COLO829 (cell line): ENCODE data around the gene SAMD11.

Experiments used
- DNase-seq: peaks from one replicate; pipeline ENCODE4 v3.0.0; 2012; ENCODE audit warnings: low spot score

The SAMD11 gene

DNA sequence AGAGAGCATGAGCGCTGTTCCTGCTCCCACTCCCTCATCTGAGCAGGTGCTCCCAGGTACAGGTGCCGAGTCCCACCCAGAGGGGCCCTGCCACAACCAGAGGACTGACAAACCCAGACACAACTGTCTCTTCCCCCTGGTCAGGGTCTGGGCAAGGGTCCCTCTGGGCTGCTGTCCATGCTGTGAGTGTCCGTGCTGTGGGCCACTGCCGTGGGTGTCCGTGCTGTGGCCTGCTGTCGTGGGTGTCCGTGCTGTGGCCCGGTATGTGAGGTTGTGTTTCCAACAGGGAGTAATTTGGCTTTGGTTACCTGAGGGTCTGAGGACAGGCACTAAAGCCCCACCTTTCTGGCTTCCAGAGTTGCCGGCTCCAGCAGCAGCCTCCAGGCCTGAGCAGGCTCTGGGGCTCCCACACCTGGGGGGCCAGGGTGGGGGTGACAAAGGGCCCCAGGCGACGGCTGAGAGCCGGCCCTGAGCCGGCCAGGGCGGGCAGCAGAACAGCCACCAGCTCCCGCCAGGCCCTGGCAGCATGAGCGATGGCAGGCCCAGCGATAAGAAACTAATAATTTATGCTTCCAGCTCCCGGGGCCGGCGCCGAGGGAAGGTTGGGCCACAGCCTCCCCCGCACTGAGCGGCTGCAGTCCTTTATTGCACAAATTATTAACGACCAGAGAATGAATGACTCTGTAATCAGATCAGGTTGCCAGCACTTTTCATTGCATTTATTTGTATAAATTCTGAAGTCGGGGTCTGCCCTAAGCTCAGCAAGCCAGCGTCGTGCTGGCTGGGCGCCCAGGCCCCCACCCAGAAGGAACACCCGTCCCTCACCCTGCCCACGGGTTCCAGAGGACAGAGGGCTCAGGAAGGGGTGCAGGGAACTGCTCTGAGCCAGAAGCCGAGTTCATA lies 7.3 kb upstream of the SAMD11 start:
- DNase-seq: no peak

GRCh38 chr1:917076-917459 lies 6.7 kb upstream of the SAMD11 start:
- no peak for DNase-seq

DNA sequence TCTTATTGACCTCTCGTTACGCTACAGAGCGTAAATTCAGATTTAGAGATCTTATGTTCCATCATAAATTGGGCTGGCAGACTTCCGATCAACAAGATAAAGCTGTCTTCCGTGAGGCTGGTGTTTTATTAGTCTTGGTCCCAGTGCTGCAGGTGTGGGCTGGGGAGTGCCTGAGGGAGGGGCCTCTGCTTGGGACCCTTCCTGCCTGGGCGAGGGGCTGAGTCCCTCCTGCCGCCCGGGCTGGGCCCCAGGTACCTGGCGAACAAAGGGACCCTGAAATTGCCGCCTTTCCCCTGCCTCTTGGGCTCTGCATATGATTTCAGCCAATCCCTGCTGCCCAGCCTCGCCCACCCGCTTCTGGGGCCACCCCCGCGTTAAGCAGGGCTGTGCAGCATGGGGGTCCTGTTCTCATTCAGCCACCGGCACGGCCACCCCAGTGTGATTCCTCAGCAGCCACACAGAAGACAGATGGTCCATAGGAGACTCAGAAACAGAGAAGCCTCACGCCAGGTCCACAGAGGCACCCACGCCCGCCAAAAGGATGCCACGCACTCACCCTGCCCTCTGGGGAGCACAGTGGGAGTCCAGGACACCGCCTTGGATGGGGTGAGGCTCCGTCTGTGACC lies 6.1 kb upstream of the SAMD11 start:
- DNase-seq: no peak

DNA sequence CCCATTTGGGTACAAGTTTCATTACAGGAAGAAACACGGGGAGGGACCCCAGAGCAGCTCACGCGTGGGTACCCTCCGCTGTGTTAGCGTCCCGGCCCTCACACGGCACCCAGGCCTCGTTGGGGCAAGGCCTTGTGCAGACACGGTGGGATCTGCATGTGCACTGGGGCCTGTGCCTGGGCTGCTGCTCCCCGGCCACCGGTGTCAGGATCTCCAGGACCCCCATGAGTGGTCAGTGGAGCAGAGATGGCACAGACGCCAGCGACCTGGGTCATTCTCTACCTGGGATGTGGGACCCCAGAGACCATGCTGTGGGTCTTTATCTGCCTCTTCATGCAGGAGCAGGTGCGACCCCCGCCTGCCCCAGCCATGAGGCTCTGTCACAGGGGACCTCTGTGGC lies 5.4 kb upstream of the SAMD11 start:
- DNase-seq: no peak

- no peak for DNase-seq
Measured at GRCh38 chr1:918843-919242, 4.9 kb upstream of the SAMD11 start.

DNA sequence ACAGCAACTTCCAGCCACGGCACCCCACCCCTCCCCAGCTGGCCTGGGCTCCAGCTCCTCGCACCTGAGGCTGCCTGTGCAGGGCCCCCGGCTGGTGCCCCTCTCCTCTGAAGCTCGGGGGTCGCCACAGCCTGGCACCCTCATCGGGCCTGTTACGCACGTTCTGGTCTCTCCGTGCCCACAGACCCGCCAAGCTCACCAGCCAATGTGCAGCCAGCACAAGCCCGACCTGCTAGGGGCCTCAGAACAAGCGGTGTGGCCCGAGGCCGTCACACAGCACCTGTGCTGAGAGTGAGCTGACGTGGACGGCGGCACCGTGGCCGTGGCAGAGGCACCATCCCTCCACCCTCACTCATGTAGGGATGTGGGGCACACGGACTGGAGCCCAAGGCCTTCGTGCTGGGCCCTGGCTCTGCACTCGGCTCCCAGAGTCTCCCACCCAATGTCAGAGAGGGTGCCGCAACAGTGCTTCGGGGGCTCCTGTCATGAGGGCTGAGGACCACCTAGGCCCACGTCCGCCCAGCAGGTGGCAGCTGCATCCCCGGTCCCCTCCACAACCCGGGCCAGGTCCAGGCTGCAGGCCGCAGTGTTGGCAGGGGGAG lies 4.4 kb upstream of the SAMD11 start:
- no peak for DNase-seq

GRCh38 chr1:920010-920409 lies 3.7 kb upstream of the SAMD11 start:
- no peak for DNase-seq

- no peak for DNase-seq
Measured at GRCh38 chr1:920521-920920, 3.2 kb upstream of the SAMD11 start.

DNA sequence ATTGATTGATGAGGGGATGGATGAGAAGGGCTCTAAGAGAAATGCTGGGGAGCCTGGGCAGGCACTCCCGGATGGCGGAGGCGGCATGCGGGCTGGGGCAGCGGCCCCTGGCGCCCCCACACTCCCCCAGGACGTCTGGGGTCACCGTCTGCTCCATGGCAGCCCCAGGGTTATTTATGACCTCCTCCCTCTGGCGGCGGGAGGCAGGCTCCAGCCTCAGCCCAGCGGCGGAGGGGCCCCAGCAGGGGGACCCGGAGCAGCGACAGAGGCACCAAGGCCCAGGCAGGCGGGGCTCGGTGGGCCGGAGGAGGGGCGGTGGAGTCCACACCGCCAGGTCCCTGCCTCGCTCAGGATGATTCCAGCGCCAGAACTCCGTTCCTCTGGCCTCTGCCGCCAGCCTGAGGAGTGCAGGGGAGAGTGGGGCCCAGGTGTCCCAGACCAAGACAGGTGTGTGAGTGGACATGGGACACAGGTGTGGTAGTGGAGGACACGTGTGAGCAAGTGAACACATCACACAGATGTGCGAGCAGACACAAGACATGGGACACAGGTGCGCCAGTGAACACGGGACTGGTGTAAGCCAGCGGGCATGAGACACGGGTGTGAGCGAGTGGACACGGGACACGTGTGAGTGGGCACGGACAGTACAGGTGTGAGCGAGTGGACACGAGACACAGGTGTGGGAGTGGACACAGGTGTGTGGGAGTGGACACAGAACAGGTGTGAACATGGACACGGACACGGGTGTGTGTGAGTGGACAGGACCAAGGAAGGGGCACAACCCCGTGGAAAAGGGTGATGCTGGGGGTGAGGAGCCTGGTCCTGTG lies 2.5 kb upstream of the SAMD11 start:
- DNase-seq: peak; percentile 30

DNA sequence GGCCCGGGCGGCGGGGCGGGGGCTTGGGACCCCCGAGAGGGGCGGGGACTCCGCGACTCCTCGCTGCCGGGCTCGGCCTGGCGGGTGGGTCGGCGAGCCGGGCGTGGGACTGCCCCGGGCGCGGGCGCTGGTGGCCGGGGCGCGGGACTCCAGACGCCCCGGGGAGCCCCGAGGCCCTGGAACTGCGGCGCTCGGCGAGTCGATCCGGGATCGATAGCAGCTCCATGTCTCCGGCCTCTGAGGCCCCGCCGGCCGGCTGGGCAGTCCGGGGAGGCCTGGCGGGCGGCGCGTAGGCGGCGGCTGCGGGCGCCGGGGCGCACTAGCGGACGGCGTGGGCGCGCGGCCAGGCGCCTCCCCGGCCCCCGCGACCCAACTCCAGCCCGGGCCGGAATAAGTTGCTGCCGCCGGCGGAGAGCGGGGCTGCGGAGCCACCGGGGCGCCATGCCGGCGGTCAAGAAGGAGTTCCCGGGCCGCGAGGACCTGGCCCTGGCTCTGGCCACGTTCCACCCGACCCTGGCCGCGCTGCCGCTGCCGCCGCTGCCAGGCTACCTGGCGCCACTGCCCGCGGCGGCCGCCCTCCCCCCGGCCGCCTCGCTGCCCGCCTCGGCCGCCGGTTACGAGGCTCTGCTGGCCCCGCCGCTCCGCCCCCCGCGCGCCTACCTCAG lies 400 bp downstream of the SAMD11 start:
- DNase-seq: no peak

DNA sequence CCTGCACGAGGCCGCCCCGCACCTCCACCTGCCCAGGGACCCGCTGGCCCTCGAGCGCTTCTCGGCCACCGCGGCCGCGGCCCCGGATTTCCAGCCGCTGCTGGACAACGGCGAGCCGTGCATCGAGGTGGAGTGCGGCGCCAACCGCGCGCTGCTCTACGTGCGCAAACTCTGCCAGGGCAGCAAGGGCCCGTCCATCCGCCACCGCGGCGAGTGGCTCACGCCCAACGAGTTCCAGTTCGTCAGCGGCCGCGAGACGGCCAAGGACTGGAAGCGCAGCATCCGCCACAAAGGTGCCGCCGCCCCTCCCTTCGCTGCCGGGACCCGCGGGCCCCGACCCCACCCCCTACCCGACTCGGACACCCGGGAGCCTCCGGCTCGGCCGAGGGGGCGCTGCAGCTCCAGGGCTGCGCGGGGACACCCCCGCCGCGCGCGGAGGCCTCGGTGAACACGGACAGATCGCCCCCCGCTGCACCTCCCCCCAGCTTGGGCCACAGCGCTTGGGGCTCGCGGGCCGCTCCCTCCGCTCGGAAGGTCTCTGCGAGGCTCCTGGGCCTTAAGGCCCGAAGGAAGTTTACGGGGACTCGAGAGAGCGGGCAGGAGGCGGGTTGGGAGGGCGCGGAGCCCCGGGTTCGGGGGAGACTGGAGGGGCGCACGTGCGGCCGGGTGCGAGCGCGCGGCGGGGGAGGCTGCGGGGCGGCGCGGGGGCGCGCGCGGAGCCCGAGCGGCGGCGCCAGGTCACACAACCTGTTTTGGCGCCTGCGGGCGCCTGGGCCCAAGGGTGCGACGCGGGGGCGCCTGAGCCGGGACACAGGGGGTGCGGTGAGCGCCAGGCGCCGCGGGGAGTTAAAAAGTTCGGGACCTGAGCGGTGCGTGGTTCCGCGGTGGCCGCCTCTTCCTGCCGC lies 1.2 kb downstream of the SAMD11 start:
- DNase-seq: no peak

DNA sequence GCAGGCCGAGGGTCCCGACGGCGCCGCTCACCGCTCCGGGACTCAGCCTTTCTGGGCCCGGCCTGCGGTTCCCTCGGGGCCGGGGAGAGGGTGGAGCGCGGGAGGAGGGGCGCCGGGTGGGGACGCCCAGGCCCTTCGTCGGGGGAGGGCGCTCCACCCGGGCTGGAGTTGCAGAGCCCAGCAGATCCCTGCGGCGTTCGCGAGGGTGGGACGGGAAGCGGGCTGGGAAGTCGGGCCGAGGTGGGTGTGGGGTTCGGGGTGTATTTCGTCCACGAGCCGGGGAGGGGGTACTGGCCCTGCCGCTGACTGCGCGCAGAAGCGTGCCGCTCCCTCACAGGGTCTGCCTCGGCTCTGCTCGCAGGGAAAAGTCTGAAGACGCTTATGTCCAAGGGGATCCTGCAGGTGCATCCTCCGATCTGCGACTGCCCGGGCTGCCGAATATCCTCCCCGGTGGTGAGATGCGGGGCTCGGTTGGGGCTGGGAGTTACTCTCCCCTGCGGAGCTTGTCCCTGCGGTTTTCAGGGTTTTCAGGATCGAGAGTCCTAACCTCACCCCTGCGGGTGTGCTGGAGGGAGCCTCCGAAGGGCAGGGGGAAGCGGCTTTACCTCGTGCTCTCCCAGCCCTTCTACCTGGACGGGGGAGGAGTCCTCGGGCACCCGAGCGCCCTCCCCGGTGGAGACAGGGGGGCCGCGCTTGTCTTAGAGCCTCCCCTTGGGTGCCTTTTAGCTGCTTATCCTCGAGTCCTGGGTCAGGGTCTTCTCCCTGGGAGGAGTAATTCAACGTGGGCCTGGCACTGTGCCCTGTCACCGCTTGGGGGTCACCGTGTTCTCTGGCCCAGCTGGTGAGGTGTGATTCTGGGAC lies 2.1 kb downstream of the SAMD11 start:
- no peak for DNase-seq

- DNase-seq: no peak
Measured at GRCh38 chr1:927234-927633, 3.5 kb downstream of the SAMD11 start.

- no peak for DNase-seq
Measured at GRCh38 chr1:927748-928147, 4.0 kb downstream of the SAMD11 start.

DNA sequence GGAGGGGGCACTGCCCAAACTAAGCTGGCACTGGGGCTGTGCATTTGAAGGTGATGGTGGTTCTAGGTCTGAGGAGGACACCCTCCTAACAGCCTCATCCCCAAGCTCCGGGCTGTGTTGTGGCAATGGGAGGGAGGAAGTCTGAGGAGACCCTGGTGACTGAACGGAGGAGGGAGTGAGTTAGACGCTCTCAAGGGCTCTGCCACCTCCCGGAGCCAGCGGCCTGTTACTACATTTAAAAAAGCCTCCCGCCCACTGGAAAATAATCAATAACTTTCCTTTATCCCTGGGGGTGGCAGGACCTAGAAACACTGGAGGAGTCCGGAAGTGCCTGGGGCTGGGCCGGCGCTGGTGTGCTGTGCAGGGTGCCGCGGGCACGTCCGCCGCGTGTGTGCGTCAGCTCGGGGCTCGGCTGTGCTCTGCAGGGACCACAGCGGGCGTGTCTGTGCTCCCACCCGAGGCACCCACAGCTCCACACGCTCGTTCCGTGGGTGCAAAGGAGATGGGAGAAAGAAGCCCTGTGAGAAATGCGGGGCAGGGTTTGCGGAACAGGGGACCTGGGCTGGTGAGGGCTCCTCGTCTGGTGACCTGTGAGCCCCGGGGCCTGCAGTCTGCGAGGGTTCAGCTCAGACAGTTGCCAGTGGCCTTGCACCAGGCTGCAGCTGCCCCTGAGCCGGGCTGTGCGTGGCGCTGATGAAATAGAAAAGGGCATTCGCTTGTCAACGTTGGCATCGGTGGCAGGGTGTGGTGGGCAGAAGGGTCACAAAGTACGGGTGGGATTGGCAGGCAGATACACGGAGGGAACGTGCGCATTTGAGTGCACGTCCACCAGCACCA lies 5.3 kb downstream of the SAMD11 start:
- no peak for DNase-seq

DNA sequence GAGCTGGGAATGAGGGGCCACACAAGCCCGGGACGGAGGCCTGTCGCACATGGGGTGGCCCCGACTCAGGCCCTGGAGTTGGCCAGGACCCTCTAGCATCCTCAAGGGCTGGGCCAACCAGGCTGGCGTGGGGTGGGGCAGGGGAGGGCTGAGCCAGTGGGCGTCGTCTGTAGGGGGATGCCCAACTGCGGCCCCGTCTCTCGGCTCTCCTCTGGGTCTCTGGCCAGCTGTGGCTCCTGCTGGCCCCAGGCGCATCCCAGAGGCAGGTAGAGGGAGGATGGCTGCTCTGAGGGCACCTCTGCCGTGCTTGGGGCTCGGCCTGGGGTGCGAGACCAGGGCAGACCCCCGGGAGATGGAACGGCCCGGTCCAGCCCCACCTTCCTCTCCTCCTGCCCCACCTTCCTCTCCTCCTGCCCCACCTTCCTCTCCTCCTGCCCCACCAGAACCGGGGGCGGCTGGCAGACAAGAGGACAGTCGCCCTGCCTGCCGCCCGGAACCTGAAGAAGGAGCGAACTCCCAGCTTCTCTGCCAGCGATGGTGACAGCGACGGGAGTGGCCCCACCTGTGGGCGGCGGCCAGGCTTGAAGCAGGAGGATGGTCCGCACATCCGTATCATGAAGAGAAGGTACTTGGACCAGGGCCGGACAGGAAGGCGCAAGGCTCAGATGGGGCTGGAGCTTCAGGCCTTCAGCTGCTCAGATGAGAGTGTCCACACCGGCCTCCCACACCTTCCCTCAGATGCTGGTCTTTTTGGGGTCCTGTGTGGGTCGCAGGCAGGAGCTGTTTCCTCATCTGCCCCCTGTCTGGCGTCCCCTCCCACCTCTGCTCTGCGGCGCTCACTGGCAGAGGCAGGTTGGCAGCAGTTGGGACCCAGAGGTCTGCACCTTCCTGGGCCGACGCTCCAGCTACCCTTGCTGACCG lies 6.2 kb downstream of the SAMD11 start:
- DNase-seq: no peak

- DNase-seq: no peak
Measured at GRCh38 chr1:930633-931138, 7.0 kb downstream of the SAMD11 start.
